ENCODE data around the gene TBX2.
"Not testable (repeated sequence)": the region's sequence is repeated elsewhere in the genome, so short reads cannot be mapped to it uniquely, and the experiment has no call there.

TBX2 gene

GRCh38 chr17:61399131-61400065 lies at the start of gene TBX2:
TBX2 (plus strand) TSS chr17:61399843; CDS start chr17:61400177, 334 bp downstream.
- DNase-seq, result no peak

- DNase-seq, result no peak
Observed at GRCh38 chr17:61351745-61352407, 47.8 kb upstream of the TBX2 start.

GRCh38 chr17:61352408-61352770 lies 47.3 kb upstream of the TBX2 start:
- no peak for DNase-seq

- no peak for DNase-seq
Observed at GRCh38 chr17:61352781-61353491, 46.7 kb upstream of the TBX2 start.

DNA sequence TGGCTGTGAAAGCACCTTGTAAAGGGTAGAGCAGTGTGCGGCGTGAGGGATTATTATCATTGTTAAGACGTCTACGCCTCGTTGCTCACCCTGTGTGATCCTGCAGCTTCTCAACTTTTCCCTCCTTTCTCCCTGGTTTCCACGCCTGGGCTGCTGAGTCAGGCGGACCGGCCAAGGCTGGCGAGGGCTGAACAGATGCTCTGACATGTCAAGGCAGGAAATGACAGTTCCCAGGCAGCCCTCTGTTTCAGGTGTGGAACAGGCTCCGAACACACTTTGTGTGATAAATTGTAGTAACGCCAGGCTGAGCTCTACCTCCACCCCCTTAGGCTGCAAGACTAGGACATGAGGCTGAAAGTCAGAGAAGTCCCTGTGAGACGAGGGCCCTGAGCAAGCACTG lies 46.0 kb upstream of the TBX2 start:
- no peak for DNase-seq

DNA sequence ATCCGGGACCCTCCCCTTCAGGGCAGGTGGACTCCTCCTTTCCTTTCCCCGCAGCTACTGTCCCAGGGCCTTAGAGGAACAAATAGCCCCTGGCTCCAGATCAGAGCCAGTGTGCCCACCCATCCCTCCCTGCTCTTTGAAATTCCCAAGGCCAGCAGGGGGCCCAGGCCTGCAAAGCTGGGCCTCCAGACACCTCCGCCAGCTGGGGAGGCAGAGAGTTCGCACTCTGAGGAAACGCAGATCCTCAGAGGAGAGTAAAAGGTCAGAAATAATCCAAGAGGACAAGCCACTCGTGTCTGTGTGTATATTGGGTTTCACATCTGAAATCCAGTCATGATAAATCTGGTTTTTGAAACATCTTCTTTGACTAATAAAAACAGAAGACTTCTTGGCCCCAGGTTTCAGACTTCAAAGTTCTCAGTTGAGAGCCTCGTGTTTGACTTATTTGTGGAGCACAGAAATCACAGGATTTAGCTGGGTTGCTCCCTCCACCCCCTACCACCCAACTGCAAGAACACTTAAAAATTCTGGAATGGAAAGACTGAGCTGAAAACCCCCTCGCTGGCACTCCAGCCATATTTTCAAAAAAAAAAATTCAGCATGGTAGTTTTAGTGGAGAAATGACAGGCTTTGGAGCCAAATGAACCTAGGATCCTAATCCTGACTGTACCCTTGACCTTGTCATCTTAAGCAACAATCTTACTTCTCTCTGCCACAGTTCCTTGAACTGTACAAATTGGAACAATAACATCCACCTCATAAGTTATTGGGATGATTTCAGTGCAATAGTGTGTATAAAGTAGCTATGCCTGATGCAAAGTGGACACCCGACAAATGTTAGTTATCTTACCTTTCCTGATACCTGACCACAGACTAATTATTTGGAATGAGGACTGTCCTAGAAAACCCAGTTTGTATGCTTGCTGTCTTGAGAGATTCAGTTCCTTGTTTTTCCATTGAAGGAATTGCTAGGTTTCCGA lies 44.5 kb upstream of the TBX2 start:
- no peak for DNase-seq

- not testable (repeated sequence) for DNase-seq
Observed at GRCh38 chr17:61357061-61357460, 42.6 kb upstream of the TBX2 start.

DNA sequence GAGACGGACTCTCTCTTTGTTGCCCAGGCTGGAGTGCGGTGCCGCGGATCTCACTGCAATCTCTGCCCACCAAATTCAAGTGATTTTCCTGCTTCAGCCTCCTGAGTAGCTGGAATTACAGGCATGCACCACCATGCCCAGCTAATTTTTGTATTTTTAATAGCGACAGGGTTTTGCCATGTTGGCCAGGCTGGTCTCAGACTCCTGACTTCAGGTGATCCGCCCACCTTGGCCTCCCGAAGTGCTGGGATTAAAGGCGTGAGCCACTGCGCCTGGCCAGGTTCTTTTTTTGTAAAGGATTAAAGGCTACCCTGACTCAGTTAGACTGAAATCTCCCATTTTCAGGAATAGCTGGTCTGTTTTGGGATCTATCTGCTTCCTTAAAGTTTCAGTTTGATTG lies 40.1 kb upstream of the TBX2 start:
- not testable (repeated sequence) for DNase-seq

DNA sequence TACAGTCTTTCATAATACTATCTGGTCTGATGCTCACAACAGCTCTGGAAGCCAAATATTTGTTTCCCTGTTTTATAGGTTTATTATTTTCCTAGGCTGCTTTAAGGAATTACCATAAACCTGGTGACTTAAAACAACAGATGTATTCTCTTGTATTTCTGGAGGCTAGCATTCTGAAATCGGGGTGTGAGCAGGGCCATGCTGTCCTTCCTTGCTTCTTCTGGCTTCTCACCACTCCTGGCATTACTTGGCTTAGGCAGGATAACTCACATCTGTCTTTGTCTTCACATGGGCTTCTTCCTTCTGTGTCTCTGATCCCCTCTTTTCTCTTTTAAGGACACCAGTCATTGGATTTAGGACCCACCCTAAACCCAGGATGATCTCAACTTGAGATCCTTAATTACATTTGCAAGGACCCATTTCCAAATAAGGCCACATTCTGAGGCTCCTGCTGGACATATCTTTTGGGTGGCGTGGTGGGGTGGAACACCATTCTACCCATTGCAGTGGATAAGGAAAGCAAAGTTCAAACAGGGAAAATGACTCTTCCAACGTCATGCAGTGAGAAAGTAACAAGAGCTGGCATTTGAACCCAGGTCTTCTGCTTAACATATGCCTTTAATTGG lies 39.2 kb upstream of the TBX2 start:
- no peak for DNase-seq

DNA sequence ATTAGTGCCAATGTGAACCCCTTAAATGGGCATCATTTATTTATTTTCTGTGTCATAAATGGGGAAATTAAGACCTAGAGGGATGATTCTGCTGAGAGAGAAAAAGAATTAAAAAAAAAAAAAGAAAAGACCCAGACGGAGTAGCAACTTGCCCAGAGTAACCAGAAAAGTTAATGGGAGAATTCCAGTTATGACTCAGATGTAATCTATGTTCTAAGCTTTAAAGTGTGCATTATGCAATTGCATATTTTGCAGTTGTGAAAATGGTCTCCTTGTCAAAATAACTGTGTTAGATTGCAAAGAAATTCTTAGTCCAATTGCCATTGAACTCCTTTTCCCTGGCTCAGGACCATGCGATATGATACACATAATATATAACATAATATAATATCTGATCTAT lies 38.6 kb upstream of the TBX2 start:
- no peak for DNase-seq

- no peak for DNase-seq
Observed at GRCh38 chr17:61362396-61362795, 37.2 kb upstream of the TBX2 start.

- DNase-seq, result no peak
Observed at GRCh38 chr17:61362852-61363600, 36.6 kb upstream of the TBX2 start.

DNA sequence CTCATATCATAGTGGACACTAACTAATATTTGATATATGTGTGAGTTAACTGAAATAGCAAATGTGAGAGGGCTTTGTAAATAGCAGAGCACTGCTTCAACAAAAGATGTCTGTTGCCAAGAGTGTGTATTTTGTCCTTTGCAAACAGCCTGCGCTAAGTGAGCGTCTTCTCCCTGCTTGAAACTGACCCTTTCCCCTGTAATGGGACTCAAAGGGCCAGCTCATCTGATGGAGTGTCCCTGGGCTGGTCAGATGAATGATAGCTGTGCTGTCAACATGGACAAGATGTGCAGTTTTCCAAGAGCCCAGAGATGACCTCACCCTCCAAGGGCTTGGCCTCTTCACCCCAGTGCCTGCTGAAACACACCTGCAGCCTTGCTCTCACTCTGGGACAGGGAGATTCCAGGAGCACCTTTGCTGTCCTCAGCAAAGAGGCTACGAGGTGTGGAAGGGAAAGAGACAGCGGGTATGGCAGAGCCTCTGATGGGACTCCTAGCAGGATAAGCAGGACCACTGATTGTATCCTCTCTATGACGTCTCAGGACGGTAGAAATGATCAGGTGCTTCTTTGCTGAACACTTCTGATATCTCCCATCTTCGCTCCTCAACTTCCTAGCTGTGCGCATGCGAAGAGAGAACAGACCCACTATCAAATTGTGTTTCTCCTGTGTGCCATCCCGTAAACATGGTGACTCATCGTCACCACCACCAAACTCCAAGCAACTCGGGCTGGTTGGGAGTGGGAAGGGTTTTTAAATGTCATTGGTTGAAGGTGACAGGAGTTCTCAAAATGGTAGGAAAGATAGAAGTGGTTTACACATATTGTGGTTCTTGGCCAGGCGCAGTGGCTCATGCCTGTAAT lies 35.8 kb upstream of the TBX2 start:
- no peak for DNase-seq

DNA sequence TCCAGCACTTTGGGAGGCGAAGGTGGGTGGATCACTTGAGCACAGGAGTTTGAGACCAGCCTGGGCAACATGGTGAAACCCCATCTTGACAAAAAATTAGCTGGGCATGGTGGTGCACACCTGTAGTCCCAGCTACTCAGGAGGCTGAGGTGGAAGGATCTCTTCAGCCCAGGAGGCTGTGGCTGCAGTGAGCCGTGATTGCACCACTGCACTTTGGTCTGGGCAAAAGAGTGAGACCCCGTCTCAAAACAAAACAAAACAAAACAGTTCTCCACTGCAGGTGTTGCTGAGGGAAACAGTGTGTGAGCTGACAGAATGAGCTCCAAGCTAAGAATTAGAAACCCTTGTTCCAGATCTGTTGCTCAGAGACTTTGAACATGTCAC lies 35.2 kb upstream of the TBX2 start:
- DNase-seq, result no peak

- peak; percentile 70 for DNase-seq
Observed at GRCh38 chr17:61366076-61366714, 33.4 kb upstream of the TBX2 start.

- peak; percentile 62 for DNase-seq
Observed at GRCh38 chr17:61366715-61367413, 32.8 kb upstream of the TBX2 start.

DNA sequence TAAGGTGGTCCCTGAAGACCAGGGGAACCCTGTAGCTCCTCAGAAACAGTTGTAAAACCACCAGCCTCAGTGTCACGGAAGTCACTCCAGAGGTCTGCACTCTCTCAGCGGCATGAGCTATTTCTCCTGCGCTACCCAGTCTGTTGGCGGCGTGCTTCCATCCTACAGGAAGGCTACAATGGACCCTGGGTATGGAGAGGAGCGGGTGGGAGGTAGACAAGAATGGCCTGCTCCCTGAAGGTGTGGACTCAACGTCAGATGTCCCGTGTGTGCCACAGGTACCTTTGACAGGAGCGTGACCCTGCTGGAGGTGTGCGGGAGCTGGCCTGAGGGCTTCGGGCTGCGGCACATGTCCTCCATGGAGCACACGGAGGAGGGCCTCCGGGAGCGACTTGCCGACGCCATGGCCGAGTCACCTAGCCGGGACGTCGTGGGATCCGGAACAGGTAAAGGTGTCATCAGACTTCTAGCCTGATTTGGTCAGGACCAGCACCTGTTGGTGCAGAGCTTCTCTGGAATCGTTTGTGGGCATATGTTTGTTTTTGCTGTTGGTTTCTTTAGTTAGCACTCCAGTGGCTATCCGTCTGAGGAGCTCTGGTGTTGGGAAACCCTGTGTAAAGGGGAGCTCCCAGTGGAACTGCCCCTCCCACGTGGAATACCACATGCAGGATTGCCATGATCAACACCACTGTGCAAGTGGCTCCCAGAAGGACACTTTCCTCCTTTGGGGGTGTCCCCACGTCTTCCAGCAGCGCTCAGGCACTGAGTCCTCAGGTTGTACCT lies 31.4 kb upstream of the TBX2 start:
- DNase-seq, result no peak

- no peak for DNase-seq
Observed at GRCh38 chr17:61368832-61369450, 30.7 kb upstream of the TBX2 start.

Data from DMS153 (cell line).